ENCODE results near the gene ZFYVE21.

The ZFYVE21 gene

DNA sequence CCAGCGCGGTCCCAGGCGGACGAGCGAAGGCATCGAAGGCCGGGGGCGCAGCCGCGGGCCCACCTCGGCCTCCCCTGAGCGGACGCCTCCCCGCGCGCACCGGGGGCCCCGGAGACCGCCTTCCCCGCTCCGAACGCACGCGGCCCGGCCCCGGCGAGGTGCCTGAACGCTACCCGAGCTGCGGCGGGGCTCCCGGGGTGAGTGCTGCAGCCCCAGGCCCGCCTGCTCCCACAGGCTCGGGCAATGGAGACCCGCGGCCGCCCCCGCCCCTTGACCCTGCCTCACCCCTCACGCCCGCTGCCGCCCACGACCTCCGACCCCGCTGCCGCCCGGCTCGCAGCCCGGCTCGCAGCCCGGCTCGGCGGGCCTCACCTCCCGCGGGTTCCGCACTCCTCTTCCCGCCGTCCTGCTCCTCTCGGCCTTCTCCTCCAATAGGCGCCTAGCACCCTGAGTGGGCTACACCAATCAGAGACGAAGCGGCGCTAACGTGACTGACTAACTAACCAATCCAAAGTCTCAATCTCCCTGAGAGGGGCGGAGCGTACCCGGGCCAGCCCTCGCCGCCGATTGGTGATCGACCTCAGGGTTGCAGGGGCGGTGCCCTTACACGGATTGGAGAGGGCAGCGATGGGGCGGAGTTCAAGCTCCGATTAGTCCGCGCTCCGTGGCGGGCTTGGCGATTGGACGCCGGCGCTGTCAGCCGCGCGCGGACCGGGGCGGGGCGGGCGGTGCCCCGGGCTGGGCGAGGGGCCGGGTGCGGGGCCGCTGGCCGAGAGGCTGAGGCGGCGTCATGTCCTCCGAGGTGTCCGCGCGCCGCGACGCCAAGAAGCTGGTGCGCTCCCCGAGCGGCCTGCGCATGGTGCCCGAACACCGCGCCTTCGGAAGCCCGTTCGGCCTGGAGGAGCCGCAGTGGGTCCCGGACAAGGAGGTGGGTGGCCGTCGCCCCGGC, at the start of gene ZFYVE21, which contains the start of gene XRCC3:
Gene ZFYVE21 (plus strand): TSS at position 759 of the 949 bp plus-strand sequence. CDS start 32 bp downstream, at position 791.
Gene XRCC3 (minus strand): TSS at position 400 of the 949 bp plus-strand sequence. CDS start 4,364 bp downstream, outside the sequence.
- peak within 1 kb of the TSS; percentile 94 for H3K27ac Mint-ChIP-seq
- peaks cover 12% of the 10 kb centered on the region for H3K36me3 Mint-ChIP-seq (ENCODE audit: low read depth)
- H3K27me3 Mint-ChIP-seq, result no peaks in the 10 kb centered on the region
- H3K4me3 Mint-ChIP-seq, result peak within 1 kb of the TSS; percentile 87
- peaks cover 51% of the 10 kb centered on the region for H3K4me1 Mint-ChIP-seq (ENCODE audit: low read depth)
- no peaks in the 10 kb centered on the region for H3K9me3 Mint-ChIP-seq

DNA sequence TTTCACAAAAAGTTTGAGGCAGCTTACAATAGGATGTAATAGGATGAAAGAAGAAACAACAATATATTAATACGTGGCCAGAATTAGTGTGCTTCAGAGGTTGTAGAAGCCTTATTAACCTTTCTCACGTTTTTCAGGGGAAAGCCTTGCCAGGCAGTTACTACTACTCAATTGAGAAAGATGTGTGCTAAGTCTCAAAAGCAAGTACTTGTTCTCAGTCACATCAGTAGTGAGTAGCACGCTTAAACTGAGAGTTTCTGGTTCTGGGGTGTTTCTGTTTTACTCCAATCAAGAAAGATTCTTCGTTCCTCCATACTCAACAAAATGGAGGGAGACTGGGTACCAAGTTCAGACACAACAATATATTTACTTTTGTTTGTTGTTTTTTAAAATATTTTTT, 47.9 kb upstream of the ZFYVE21 start:
- Mint-ChIP-seq H3K9me3 (no peaks in the 10 kb centered on the region), H3K27me3 (no peaks in the 10 kb centered on the region), H3K36me3 (ENCODE audit: low read depth) (peaks cover 43% of the 10 kb centered on the region), H3K4me3 (no peak overlapping the region), H3K27ac (no peak overlapping the region), H3K4me1 (ENCODE audit: low read depth) (no peaks in the 10 kb centered on the region)

DNA sequence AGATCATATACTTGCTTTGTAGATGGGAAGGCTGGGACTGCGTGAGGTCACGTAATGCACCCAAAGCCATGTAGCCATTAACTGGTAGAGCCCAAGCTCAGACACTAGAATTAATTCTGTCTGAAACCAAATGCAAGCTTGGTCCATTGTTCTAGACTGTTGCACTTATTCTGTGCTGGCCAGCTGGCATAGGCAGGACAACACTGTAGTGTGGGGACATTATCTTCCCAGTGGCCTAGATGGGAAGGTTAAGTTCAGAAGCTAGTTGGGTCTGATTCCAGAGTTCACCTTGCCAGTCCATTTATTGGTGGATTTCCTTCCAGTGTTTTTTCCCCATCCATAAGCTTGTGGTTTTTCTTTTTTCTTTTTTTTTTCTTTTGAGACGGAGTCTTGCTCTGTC, 47.5 kb upstream of the ZFYVE21 start:
- Mint-ChIP-seq H3K4me3 (no peak overlapping the region), H3K27me3 (no peaks in the 10 kb centered on the region), H3K27ac (no peak overlapping the region), H3K9me3 (no peaks in the 10 kb centered on the region), H3K4me1 (ENCODE audit: low read depth) (no peaks in the 10 kb centered on the region), H3K36me3 (ENCODE audit: low read depth) (peaks cover 47% of the 10 kb centered on the region)

DNA sequence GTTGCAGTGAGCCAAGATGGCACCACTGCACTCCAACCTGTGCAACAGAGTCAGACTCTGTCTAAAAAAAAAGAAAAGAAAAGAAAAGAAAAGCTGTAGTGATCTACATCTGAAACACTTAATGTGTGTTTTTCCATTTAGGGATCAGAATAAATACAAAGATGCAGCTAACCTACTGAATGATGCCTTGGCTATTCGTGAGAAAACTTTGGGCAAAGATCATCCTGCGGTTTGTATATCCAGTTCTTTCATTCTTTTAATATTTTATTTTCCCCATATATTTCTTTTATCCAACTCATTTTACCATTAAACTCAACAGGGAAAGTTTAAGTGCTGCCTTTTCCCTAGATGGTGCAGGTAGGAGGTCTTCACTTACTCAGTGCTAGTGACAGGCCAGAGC, 46.2 kb upstream of the ZFYVE21 start:
- no peaks in the 10 kb centered on the region for H3K9me3 Mint-ChIP-seq
- no peaks in the 10 kb centered on the region for H3K4me1 Mint-ChIP-seq (ENCODE audit: low read depth)
- H3K27me3 Mint-ChIP-seq, result no peaks in the 10 kb centered on the region
- no peak overlapping the region for H3K4me3 Mint-ChIP-seq
- peaks cover 45% of the 10 kb centered on the region for H3K36me3 Mint-ChIP-seq (ENCODE audit: low read depth)
- H3K27ac Mint-ChIP-seq, result no peak overlapping the region

DNA sequence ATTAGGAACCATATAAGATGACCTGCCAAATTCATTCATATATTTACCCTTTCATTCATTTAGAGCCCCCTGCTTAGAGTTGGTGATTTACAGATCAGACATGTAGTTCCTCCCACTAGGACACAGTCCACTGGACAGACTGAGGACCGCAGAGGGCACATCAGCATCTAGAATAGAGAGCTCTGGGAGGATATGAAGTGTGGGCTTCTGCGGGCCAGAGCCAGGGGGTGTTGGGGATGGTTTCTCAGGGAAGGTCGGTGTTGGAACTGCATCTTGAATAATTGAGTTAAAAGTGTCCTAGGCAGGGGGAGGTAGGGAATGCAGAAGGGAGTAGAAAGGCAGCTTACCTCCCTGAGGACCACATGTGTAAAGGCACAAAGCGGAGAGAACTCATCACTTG, 43.7 kb upstream of the ZFYVE21 start:
- no peaks in the 10 kb centered on the region for H3K27me3 Mint-ChIP-seq
- no peaks in the 10 kb centered on the region for H3K4me1 Mint-ChIP-seq (ENCODE audit: low read depth)
- peak overlapping the region; percentile 19 for H3K27ac Mint-ChIP-seq
- no peak overlapping the region for H3K4me3 Mint-ChIP-seq
- no peaks in the 10 kb centered on the region for H3K9me3 Mint-ChIP-seq
- peaks cover 66% of the 10 kb centered on the region for H3K36me3 Mint-ChIP-seq (ENCODE audit: low read depth)

DNA sequence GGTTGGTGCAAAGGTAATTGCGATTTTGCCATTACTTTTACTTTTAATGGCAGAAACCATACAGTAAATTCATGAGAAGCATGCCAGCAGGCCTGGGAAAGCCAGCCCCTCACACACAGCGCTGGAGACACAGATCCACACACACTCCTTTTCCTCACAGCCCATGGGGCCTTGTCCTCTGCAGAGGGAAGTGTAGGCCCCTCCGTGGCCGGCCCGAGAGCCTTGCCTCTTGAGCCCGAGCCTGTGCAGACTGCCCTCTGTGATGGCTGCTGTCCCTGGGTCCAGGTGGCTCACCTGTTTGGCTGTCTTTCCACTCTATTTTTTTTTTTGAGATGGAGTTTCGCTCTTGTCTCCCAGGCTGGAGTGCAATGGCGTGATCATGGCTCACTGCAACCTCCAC, 39.7 kb upstream of the ZFYVE21 start:
- H3K4me3 Mint-ChIP-seq, result no peak overlapping the region
- peaks cover 9% of the 10 kb centered on the region for H3K4me1 Mint-ChIP-seq (ENCODE audit: low read depth)
- no peak overlapping the region for H3K27ac Mint-ChIP-seq
- no peaks in the 10 kb centered on the region for H3K9me3 Mint-ChIP-seq
- no peaks in the 10 kb centered on the region for H3K27me3 Mint-ChIP-seq
- peaks cover 65% of the 10 kb centered on the region for H3K36me3 Mint-ChIP-seq (ENCODE audit: low read depth)

DNA sequence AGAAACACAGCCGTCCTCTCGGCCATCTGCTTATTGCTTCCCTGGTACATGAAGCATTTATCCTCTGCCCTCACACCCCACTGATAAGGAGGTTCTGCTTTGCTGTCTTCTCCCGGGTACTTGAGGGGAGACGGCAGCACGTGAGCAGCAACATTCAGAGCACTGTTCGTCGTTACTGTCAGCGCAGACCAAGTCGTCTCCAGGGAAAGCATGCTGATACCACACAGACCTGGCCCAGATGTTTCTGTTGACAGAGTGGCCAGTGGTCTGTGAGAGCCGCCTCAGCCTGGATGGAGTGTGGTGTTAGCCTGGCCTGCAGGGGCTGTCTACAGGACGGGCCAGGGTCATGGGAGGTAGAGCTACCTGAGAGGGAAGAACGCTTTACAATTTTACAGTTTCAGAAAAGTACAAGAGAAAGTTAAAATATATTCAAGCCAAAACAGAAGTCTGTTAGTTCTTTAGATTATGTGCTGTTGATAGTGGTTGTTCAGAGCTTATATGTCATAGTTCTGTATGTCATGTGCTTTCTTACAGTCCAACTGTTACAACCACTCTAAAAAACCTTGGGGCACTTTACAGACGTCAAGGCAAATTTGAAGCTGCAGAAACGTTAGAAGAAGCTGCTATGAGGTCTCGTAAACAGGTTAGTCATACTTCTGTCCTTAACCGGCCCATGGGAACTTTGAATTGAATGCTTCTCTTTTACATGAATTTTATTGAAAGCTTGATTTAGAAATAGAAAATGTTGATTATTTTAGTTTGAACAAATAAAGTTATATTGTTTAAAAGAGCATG, 38.5 kb upstream of the ZFYVE21 start:
- H3K27ac Mint-ChIP-seq, result no peak overlapping the region
- H3K36me3 Mint-ChIP-seq (ENCODE audit: low read depth), result peaks cover 61% of the 10 kb centered on the region
- H3K4me3 Mint-ChIP-seq, result no peak overlapping the region
- peaks cover 9% of the 10 kb centered on the region for H3K4me1 Mint-ChIP-seq (ENCODE audit: low read depth)
- no peaks in the 10 kb centered on the region for H3K9me3 Mint-ChIP-seq
- no peaks in the 10 kb centered on the region for H3K27me3 Mint-ChIP-seq

DNA sequence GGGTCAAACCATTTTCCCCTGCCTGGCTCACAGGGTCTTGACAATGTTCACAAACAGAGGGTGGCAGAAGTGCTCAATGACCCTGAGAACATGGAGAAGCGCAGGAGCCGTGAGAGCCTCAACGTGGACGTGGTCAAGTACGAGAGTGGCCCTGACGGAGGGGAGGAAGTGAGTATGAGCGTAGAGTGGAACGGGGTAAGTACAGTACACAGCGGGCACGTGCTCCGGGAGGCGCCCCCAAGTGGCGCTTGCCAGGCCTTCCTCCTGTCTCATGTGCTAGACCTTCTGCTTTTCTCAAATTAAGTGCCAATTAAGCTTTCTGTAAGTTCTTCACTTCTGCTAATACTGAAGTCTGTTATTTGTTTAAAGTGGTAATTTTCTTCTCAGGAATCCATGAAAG, 36.3 kb upstream of the ZFYVE21 start:
- Mint-ChIP-seq H3K36me3 (ENCODE audit: low read depth) (peaks cover 60% of the 10 kb centered on the region), H3K4me3 (no peak overlapping the region), H3K9me3 (no peaks in the 10 kb centered on the region), H3K4me1 (ENCODE audit: low read depth) (peaks cover 9% of the 10 kb centered on the region), H3K27me3 (no peaks in the 10 kb centered on the region), H3K27ac (peak overlapping the region; percentile 79)

DNA sequence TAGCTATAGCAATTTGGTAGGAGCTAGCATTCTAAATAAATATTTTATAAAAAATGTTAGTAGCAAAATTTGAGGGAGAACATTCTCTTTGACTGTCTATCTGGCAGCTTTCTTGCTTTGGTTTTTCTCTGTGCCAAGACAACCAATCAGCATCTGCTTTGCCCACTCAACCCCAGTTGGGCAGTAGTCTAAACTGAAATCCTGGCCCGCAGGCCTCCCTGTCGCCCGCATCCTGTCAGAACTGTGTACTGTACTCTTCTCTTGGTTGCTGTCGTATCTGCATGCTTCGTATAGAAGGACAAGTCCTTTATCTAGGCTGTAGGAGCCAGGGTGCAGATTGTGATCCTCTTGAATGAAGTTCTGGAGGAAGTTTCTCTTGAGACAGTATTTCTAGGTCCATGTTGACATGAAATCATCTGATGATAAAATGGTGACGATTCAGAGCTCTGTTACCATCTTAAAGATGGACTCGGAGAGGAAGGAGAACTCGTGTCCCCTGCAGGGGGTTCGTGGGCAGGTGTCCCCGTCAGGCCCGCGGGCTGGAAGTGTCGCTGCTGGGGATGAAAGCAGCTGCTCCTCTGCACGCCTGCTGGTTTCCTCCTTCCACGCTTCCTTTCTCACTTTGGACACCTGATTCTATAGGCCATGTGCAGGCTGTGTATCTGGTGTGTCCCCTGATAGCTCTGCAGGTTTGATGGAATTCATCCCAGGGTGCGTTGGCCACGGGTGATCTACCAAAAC, 34.9 kb upstream of the ZFYVE21 start:
- Mint-ChIP-seq H3K27ac (no peak overlapping the region), H3K27me3 (no peaks in the 10 kb centered on the region), H3K4me1 (ENCODE audit: low read depth) (peaks cover 9% of the 10 kb centered on the region), H3K9me3 (no peaks in the 10 kb centered on the region), H3K4me3 (no peak overlapping the region), H3K36me3 (ENCODE audit: low read depth) (peaks cover 62% of the 10 kb centered on the region)

DNA sequence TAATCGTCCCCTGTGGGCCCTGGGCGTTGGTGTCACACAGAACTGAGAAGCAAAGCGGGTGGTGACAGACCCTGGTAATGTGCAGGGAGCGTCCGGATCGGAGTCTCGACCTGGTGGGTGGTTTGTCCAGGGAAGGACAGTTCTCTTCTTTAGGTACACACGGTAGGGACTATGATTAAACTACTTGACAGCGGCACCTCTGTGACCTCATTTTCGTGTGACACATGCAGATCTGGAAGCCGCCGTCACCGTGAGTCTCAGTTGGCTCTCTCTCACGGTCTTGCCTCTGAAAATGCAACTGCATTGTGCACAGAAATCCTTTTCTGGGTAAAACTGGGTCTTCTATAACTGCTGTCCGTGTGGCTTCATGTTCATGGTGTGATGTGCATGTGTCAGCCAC, 32.5 kb upstream of the ZFYVE21 start:
- H3K27me3 Mint-ChIP-seq, result no peaks in the 10 kb centered on the region
- H3K4me3 Mint-ChIP-seq, result no peak overlapping the region
- peaks cover 61% of the 10 kb centered on the region for H3K36me3 Mint-ChIP-seq (ENCODE audit: low read depth)
- no peaks in the 10 kb centered on the region for H3K9me3 Mint-ChIP-seq
- H3K4me1 Mint-ChIP-seq (ENCODE audit: low read depth), result peaks cover 9% of the 10 kb centered on the region
- no peak overlapping the region for H3K27ac Mint-ChIP-seq

DNA sequence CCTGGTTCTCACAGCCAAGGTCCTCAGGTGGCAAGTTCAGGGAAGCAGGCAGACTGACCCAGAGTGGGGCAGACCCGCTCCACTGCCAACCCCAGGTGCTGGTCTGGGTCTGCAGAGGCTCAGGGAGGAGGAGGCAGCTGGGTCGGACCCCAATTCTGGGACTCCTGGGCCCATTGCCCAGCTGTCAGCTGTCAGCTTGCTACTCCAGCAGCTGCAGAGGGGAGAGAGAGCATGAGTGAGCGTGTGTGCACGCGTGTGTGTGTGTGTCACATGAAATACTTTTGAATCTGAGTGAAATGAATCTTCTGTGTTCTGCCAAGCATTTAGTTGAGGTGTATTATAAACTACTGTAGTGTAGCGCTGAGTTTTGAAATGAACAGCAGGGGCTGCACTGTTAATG, 31.1 kb upstream of the ZFYVE21 start:
- H3K27ac Mint-ChIP-seq, result no peak overlapping the region
- no peaks in the 10 kb centered on the region for H3K9me3 Mint-ChIP-seq
- peaks cover 9% of the 10 kb centered on the region for H3K4me1 Mint-ChIP-seq (ENCODE audit: low read depth)
- peaks cover 60% of the 10 kb centered on the region for H3K36me3 Mint-ChIP-seq (ENCODE audit: low read depth)
- H3K4me3 Mint-ChIP-seq, result no peak overlapping the region
- H3K27me3 Mint-ChIP-seq, result no peaks in the 10 kb centered on the region

DNA sequence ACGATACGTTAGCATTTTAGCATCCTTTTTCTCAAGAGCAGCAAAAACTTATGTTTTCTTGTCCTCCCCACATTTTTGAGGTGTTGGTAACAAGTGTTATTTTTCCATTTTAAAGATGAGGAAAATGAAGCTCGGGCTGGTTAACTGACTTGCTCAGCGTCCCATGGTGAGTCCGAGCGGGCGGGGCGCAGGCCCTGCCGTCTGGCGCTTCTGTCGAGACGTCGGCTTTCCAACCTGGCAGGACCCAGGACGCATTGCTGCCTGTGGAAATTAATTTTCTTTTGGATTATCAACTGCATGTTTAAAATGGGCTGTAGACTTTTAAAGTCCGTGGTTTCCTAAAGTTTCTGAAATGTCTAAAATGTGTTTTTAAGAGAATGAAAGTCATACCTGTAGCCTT, 30.7 kb upstream of the ZFYVE21 start:
- no peaks in the 10 kb centered on the region for H3K9me3 Mint-ChIP-seq
- H3K27me3 Mint-ChIP-seq, result no peaks in the 10 kb centered on the region
- no peak overlapping the region for H3K4me3 Mint-ChIP-seq
- H3K36me3 Mint-ChIP-seq (ENCODE audit: low read depth), result peaks cover 58% of the 10 kb centered on the region
- no peak overlapping the region for H3K27ac Mint-ChIP-seq
- H3K4me1 Mint-ChIP-seq (ENCODE audit: low read depth), result peaks cover 6% of the 10 kb centered on the region

DNA sequence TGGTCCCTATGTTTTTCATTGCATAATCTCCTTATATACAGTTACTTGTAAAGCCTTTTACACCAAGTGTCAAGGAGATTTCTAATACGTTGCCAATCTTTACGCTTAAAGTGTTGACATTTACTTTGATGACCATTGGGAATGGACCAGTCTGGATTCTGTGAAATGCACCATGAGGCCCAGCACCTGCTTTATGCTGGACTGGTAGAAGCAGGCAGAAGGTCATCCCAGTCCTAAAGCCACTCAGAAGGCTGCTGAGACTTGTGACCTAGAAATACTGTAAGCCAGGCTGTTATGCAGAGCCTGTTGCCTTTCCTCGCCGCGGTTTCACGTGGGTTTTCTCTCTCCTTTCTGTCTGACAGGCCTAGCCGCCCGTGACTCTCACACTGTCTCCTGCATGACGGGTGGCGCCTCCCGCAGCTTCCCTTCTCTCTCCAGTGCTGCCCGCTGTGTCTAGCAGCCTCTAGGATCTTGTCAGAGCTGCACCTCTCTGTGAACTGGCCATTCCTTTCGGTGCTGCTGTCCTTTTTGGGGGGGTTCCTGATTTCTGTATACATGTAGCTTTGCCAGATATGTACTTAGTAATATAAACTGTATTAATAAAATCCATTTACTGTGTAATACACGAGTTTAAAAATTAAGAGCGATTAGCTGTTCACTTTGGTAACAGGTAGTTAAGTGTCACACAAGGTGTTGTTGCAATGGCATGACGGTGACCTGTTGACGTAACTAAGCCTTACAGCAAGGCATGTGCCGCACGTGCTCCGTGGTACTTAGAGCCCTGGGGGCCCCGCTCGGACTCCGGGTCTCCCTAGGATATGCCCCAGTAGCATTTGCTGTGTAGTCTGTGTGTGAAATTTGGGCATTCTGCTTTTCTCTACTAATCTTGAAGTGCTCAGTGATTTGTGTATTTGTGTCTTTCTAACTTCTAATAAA, 30.1 kb upstream of the ZFYVE21 start:
- no peak overlapping the region for H3K4me3 Mint-ChIP-seq
- H3K27me3 Mint-ChIP-seq, result no peaks in the 10 kb centered on the region
- no peak overlapping the region for H3K27ac Mint-ChIP-seq
- H3K36me3 Mint-ChIP-seq (ENCODE audit: low read depth), result peaks cover 56% of the 10 kb centered on the region
- H3K4me1 Mint-ChIP-seq (ENCODE audit: low read depth), result peaks cover 5% of the 10 kb centered on the region
- no peaks in the 10 kb centered on the region for H3K9me3 Mint-ChIP-seq
